WTC11 (cell line): ENCODE results near the gene FHL3. TPM values are rescaled to one million over a fixed set of nuclear protein-coding genes. Genes with fewer than 3 reads are reported as not detected.
A peak's percentile ranks its signal among the peaks of the same experiment; 100 is the strongest.

Experiments
- ATAC-seq: fragments of 200-7000 bp; cut with Tn5 transposase; 2 replicates; pipeline ENCODE4 v1.10.0; 2021; ENCODE audit warnings: mild to moderate bottlenecking, moderate library complexity
- CTCF ChIA-PET: fragments of 300-600 bp; sonication (Branson Sonifier 250); formaldehyde crosslinking; loops from one replicate; lab custom pipeline; 2021; ENCODE audit warnings: antibody characterized with exemption; lab: Charles Lee
- POLR2A ChIA-PET: fragments of 350-600 bp; sonication (Branson Sonifier 250); formaldehyde crosslinking; loops from one replicate; lab custom pipeline; 2021; ENCODE audit warnings: antibody characterized with exemption; lab: Charles Lee
- DNase-seq: peaks from one replicate; pipeline ENCODE4 v3.0.0; 2021; ENCODE audit warnings: low spot score
- H3K27ac Mint-ChIP-seq: 2 replicates; pipeline ENCODE4 v1.8.0; 2021; ENCODE audit warnings: mixed read lengths
- H3K27me3 Mint-ChIP-seq: 2 replicates; pipeline ENCODE4 v1.8.0; 2021; ENCODE audit warnings: low read depth, mild to moderate bottlenecking, moderate library complexity, mixed read lengths
- H3K36me3 Mint-ChIP-seq: 2 replicates; pipeline ENCODE4 v1.8.0; 2021; ENCODE audit warnings: mixed read lengths
- H3K4me1 Mint-ChIP-seq: 2 replicates; pipeline ENCODE4 v1.8.0; 2022; ENCODE audit warnings: mixed read lengths
- H3K4me3 Mint-ChIP-seq: 2 replicates; pipeline ENCODE4 v1.8.0; 2021; ENCODE audit warnings: mild to moderate bottlenecking, moderate library complexity, mixed read lengths
- H3K9me3 Mint-ChIP-seq: 2 replicates; pipeline ENCODE4 v1.8.0; 2021; ENCODE audit warnings: mixed read lengths
- E2F1 ChIP-seq: sonication (generic); formaldehyde crosslinking; IDR thresholded peaks from 2 replicates; pipeline ENCODE4 v1.8.0; 2022; ENCODE audit warnings: mild to moderate bottlenecking, missing genetic modification reagents
- ERG ChIP-seq: fragments of 250-450 bp; sonication (Bioruptor Pico); IDR thresholded peaks from 2 replicates; pipeline ENCODE4 v1.8.0; 2021; ENCODE audit warnings: mild to moderate bottlenecking
- ETV6 ChIP-seq: sonication (generic); formaldehyde crosslinking; IDR thresholded peaks from 2 replicates; pipeline ENCODE4 v1.8.1; 2022; ENCODE audit warnings: mild to moderate bottlenecking, missing genetic modification reagents
- FOXJ3 ChIP-seq: sonication (generic); formaldehyde crosslinking; IDR thresholded peaks from 2 replicates; pipeline ENCODE4 v1.9.0; 2021; ENCODE audit warnings: missing genetic modification reagents, mild to moderate bottlenecking, borderline replicate concordance
- FOXK1 ChIP-seq: sonication (generic); formaldehyde crosslinking; IDR thresholded peaks from 2 replicates; pipeline ENCODE4 v1.8.0; 2022; ENCODE audit warnings: mild to moderate bottlenecking, moderate library complexity, missing genetic modification reagents
- HMGXB4 ChIP-seq: sonication (generic); formaldehyde crosslinking; IDR thresholded peaks from 2 replicates; pipeline ENCODE4 v1.8.1; 2023; ENCODE audit warnings: mild to moderate bottlenecking, moderate library complexity, missing genetic modification reagents
- IRF2 ChIP-seq: sonication (generic); formaldehyde crosslinking; IDR thresholded peaks from 2 replicates; pipeline ENCODE4 v1.8.0; 2022; ENCODE audit warnings: low read depth, missing genetic modification reagents, borderline replicate concordance
- JUN ChIP-seq: sonication (generic); formaldehyde crosslinking; IDR thresholded peaks from 2 replicates; pipeline ENCODE4 v1.8.0; 2023; ENCODE audit warnings: mild to moderate bottlenecking, missing genetic modification reagents
- KAT7 ChIP-seq: sonication (generic); formaldehyde crosslinking; IDR thresholded peaks from 2 replicates; pipeline ENCODE4 v1.8.1; 2023; ENCODE audit warnings: missing genetic modification reagents, mild to moderate bottlenecking, borderline replicate concordance
- NFE2L1 ChIP-seq: sonication (generic); formaldehyde crosslinking; IDR thresholded peaks from 2 replicates; pipeline ENCODE4 v1.8.1; 2023; ENCODE audit warnings: missing genetic modification reagents
- NR2C2 ChIP-seq: sonication (generic); formaldehyde crosslinking; IDR thresholded peaks from 2 replicates; pipeline ENCODE4 v1.8.0; 2022; ENCODE audit warnings: mild to moderate bottlenecking, missing genetic modification reagents
- NR3C1 ChIP-seq: sonication (generic); formaldehyde crosslinking; conservative IDR thresholded peaks from 2 replicates; pipeline ENCODE4 v1.8.1; 2023; ENCODE audit warnings: low read depth, mild to moderate bottlenecking, missing genetic modification reagents
- STAT6 ChIP-seq: sonication (generic); formaldehyde crosslinking; conservative IDR thresholded peaks from 2 replicates; pipeline ENCODE4 v1.8.1; 2023; ENCODE audit warnings: mild to moderate bottlenecking, low read depth, missing genetic modification reagents, moderate library complexity
- TCF7 ChIP-seq: sonication (generic); formaldehyde crosslinking; IDR thresholded peaks from 2 replicates; pipeline ENCODE4 v1.8.0; 2022; ENCODE audit warnings: mild to moderate bottlenecking, low read depth, missing genetic modification reagents, moderate library complexity
- TP53 ChIP-seq: sonication (generic); formaldehyde crosslinking; IDR thresholded peaks from 2 replicates; pipeline ENCODE4 v1.8.1; 2023; ENCODE audit warnings: mild to moderate bottlenecking, missing genetic modification reagents
- USF2 ChIP-seq: sonication (generic); formaldehyde crosslinking; IDR thresholded peaks from 2 replicates; pipeline ENCODE4 v1.8.1; 2023; ENCODE audit warnings: mild to moderate bottlenecking, missing genetic modification reagents, moderate library complexity
- ZBTB43 ChIP-seq: sonication (generic); formaldehyde crosslinking; IDR thresholded peaks from 2 replicates; pipeline ENCODE4 v1.8.1; 2023; ENCODE audit warnings: mild to moderate bottlenecking, missing genetic modification reagents
- ZNF263 ChIP-seq: sonication (generic); formaldehyde crosslinking; IDR thresholded peaks from 2 replicates; pipeline ENCODE4 v1.8.1; 2022; ENCODE audit warnings: low read depth, mild to moderate bottlenecking, moderate library complexity, missing genetic modification reagents
- ZNF281 ChIP-seq: sonication (generic); formaldehyde crosslinking; IDR thresholded peaks from 2 replicates; pipeline ENCODE4 v1.8.0; 2023; ENCODE audit warnings: mild to moderate bottlenecking, missing genetic modification reagents
- total RNA-seq: library from RNA; stranded (reverse); gene quantifications from 3 replicates; pipeline ENCODE4 v1.2.3, GENCODE V29; 2021

Gene FHL3
- total RNA-seq, 1 experiment from 2014 or later = 34.4 TPM

GRCh38 chr1:37951783-37952624 lies 53.3 kb downstream of the FHL3 start (continued):
- TF ChIP-seq USF2 (CRISPR knock-in tag) (no peak), STAT6 (CRISPR knock-in tag) (no peak)

- ATAC-seq (no peak), DNase-seq (no peak)
- CTCF ChIA-PET = interaction anchor here (0.6 to 3.1 kb wide), 3 partner anchors 15 to 92 kb away, joined by 4 to 15 read pairs (median 13); partner anchors contain the start of gene MTF1
- no peaks in the 10 kb centered on the region for H3K9me3 Mint-ChIP-seq
- no peak for TF ChIP-seq KAT7 (CRISPR knock-in tag)
- TF ChIP-seq ERG (CRISPR knock-in tag) = no peak
- no peak for TF ChIP-seq ZBTB43 (CRISPR knock-in tag)
- no peak for TF ChIP-seq NR3C1 (CRISPR knock-in tag)
- no peak for TF ChIP-seq E2F1
- TF ChIP-seq ETV6 = no peak
- no peak for TF ChIP-seq TP53 (CRISPR knock-in tag)
- TF ChIP-seq ZNF281 (CRISPR knock-in tag) = no peak
- no peak for TF ChIP-seq NFE2L1 (CRISPR knock-in tag)
- TF ChIP-seq ZNF263 (CRISPR knock-in tag) = no peak
- no peak for TF ChIP-seq IRF2
- no peak for TF ChIP-seq TCF7
- no peak for TF ChIP-seq JUN (CRISPR knock-in tag)
- TF ChIP-seq FOXJ3 (CRISPR knock-in tag) = no peak
- no peak for TF ChIP-seq NR2C2 (CRISPR knock-in tag)
- TF ChIP-seq FOXK1 (CRISPR knock-in tag) = no peak
- no peak for TF ChIP-seq HMGXB4 (CRISPR knock-in tag)
- H3K27ac Mint-ChIP-seq = peak overlapping the region; percentile 45; the same call in 1 of the 2 replicates
- POLR2A ChIA-PET = no interaction called here
- no peaks in the 10 kb centered on the region for H3K27me3 Mint-ChIP-seq
- H3K36me3 Mint-ChIP-seq = no peaks in the 10 kb centered on the region
- H3K4me1 Mint-ChIP-seq = peaks cover 12% of the 10 kb centered on the region
- no peak overlapping the region for H3K4me3 Mint-ChIP-seq
These were observed 54.1 kb downstream of the FHL3 start for GRCh38 chr1:37951041-37951782.
